Measurements from ENCODE around the gene UBE2D2. TPM values are rescaled to one million over a fixed set of nuclear protein-coding genes. Genes with fewer than 3 reads are reported as not detected.

UBE2D2 gene
- total and polyA plus RNA-seq, 2 of the 13 experiments (the other 11 are each of a cell fraction or from before 2014, with no cell fraction given) = 79.1 to 109 TPM

GRCh38 chr5:139549162-139549894 is 11.8 kb upstream of the UBE2D2 start (continued):
- peak; percentile 79 for TF ChIP-seq ZBTB33 (CRISPR knock-in tag; IDR thresholded peaks at IDR 0.05)
- no peak for TF ChIP-seq HOXA5 (CRISPR knock-in tag; IDR thresholded peaks at IDR 0.05)
- no peak for TF ChIP-seq SNAI1 (CRISPR knock-in tag; IDR thresholded peaks at IDR 0.05; ENCODE audit: borderline replicate concordance)
- no peak for TF ChIP-seq SMAD1 (CRISPR knock-in tag; IDR thresholded peaks at IDR 0.05; ENCODE audit: borderline replicate concordance, low read depth)
- TF ChIP-seq POLR2A (IDR thresholded peaks at IDR 0.05; ENCODE audit: insufficient read depth in 1 of 2, low read depth in 2 of 2, low read length in 2 of 2) = 0 out of 4 replicates have a peak, but pooled peaks of 1 of the 2 experiments have one; percentile 22
- peak; percentile 44 for TF ChIP-seq ZNF687 (CRISPR knock-in tag; IDR thresholded peaks at IDR 0.05)
- TF ChIP-seq FOXO1 (CRISPR knock-in tag; IDR thresholded peaks at IDR 0.05) = no peak
- no peak for TF ChIP-seq NONO (IDR thresholded peaks at IDR 0.05)
- peak; percentile 60; the same call in 1 of the 2 replicates for TF ChIP-seq NONO (CRISPR knock-in tag; conservative IDR thresholded peaks at IDR 0.05)
- TF ChIP-seq MAFF (IDR thresholded peaks at IDR 0.05; ENCODE audit: low read depth, low read length) = no peak
- no peak for TF ChIP-seq ZFP62 (CRISPR knock-in tag; IDR thresholded peaks at IDR 0.05)
- no peak for TF ChIP-seq SUZ12 (IDR thresholded peaks at IDR 0.05; ENCODE audit: low read depth, low read length)
